ENCODE results near the gene TALDO1.

GRCh38 chr11:788953-789940 is 42.0 kb downstream of the TALDO1 start:
- TF ChIP-seq CTCF (IDR thresholded peaks at IDR 0.05; ENCODE audit: low read depth, low read length, missing input control) (no peak), SP1 (IDR thresholded peaks at IDR 0.05) (no peak), YY1 (IDR thresholded peaks at IDR 0.05) (no peak), RXRA (IDR thresholded peaks at IDR 0.05) (no peak), TAF1 (conservative IDR thresholded peaks at IDR 0.05) (no peak)
